Neural progenitor cell (in vitro differentiated cells): ENCODE measurements around the gene PER2. TPM values are rescaled to one million over a fixed set of nuclear protein-coding genes. Genes with fewer than 3 reads are reported as not detected.

ENCODE experiments used
- DNase-seq: peaks from one replicate; pipeline ENCODE4 v3.0.0-alpha.2; 2016; ENCODE audit warnings: low spot score
- H2AFZ ChIP-seq: fragments of 200-600 bp; sonication (generic); replicated peaks from 2 replicates; pipeline ENCODE4 v1.6.1; 2016; ENCODE audit warnings: antibody characterized with exemption
- H3F3A ChIP-seq: fragments of 200-600 bp; sonication (generic); 2 replicates; pipeline ENCODE4 v1.6.1; 2016; ENCODE audit warnings: antibody characterized with exemption, low read depth
- H3K27ac ChIP-seq: fragments of 200-600 bp; sonication (generic); 2 replicates; pipeline ENCODE4 v1.5.1; 2016; ENCODE audit warnings: mild to moderate bottlenecking
- H3K27me3 ChIP-seq: fragments of 200-600 bp; sonication (generic); 2 replicates; pipeline ENCODE4 v1.6.1; 2016; ENCODE audit warnings: mild to moderate bottlenecking, moderate library complexity
- H3K36me3 ChIP-seq: fragments of 200-600 bp; sonication (generic); 2 replicates; pipeline ENCODE4 v1.5.1; 2016
- H3K4me1 ChIP-seq: fragments of 200-600 bp; sonication (generic); 2 replicates; pipeline ENCODE4 v1.6.1; 2016; ENCODE audit warnings: mixed run types
- H3K4me2 ChIP-seq: fragments of 200-600 bp; sonication (generic); 2 replicates; pipeline ENCODE4 v1.6.1; 2016
- H3K4me3 ChIP-seq: fragments of 200-600 bp; sonication (generic); 2 replicates; pipeline ENCODE4 v1.5.1; 2016
- H3K79me2 ChIP-seq: fragments of 200-600 bp; sonication (generic); 2 replicates; pipeline ENCODE4 v1.6.1; 2016; ENCODE audit warnings: low read depth
- H3K9ac ChIP-seq: fragments of 200-600 bp; sonication (generic); 2 replicates; pipeline ENCODE4 v1.6.1; 2016
- H3K9me3 ChIP-seq: fragments of 200-600 bp; sonication (generic); 2 replicates; pipeline ENCODE4 v1.5.1; 2016; ENCODE audit warnings: low read depth
- H4K20me1 ChIP-seq: fragments of 200-600 bp; sonication (generic); 2 replicates; pipeline ENCODE4 v1.6.1; 2016; ENCODE audit warnings: low read depth
- H3K27ac Mint-ChIP-seq: 3 replicates; pipeline ENCODE4 v1.8.0; 2021; ENCODE audit warnings: mixed read lengths
- H3K27me3 Mint-ChIP-seq: 2 replicates; pipeline ENCODE4 v1.8.0; 2022; ENCODE audit warnings: low read depth, mild to moderate bottlenecking, inconsistent platforms, moderate library complexity, mixed read lengths; ENCODE audit not compliant: insufficient read depth
- H3K36me3 Mint-ChIP-seq: 3 replicates; pipeline ENCODE4 v1.8.0; 2021; ENCODE audit warnings: mixed read lengths
- H3K4me1 Mint-ChIP-seq: 3 replicates; pipeline ENCODE4 v1.8.0; 2021; ENCODE audit warnings: mixed read lengths
- H3K4me3 Mint-ChIP-seq: 3 replicates; pipeline ENCODE4 v1.8.0; 2021; ENCODE audit warnings: mild to moderate bottlenecking, moderate library complexity, mixed read lengths
- H3K9me3 Mint-ChIP-seq: 3 replicates; pipeline ENCODE4 v1.8.0; 2020; ENCODE audit warnings: mixed read lengths
- CTCF ChIP-seq: fragments of 200-600 bp; sonication (generic); IDR thresholded peaks from 2 replicates; pipeline ENCODE4 v1.5.1; 2017; ENCODE audit warnings: antibody characterized with exemption, mild to moderate bottlenecking
- EZH2 ChIP-seq: fragments of 200-600 bp; sonication (generic); IDR thresholded peaks from 2 replicates; pipeline ENCODE4 v1.6.1; 2017; ENCODE audit warnings: antibody characterized with exemption, mild to moderate bottlenecking, moderate library complexity
- EZH2phosphoT487 ChIP-seq: fragments of 200-600 bp; sonication (generic); IDR thresholded peaks from 2 replicates; pipeline ENCODE4 v1.6.1; 2017; ENCODE audit warnings: antibody characterized with exemption
- total RNA-seq: library from RNA; depleted of rRNA; stranded (reverse); fragments of >200 nt; gene quantifications from 2 replicates; pipeline ENCODE4 v1.2.3, GENCODE V29; 2015; ENCODE audit warnings: low replicate concordance

PER2 gene
- total RNA-seq, 1 donor from 2014 or later, result 1.4 TPM

- Mint-ChIP-seq H3K9me3 (no peaks in the 10 kb centered on the region), H3K4me1 (no peaks in the 10 kb centered on the region), H3K27ac (no peak overlapping the region), H3K27me3 (peaks cover 2% of the 10 kb centered on the region), H3K4me3 (no peak overlapping the region), H3K36me3 (peaks cover 16% of the 10 kb centered on the region)
- H3K9ac ChIP-seq, result no peak overlapping the region
- H3K4me2 ChIP-seq, result no peak overlapping the region
- H3K4me1 ChIP-seq, result no peaks in the 10 kb centered on the region
- H4K20me1 ChIP-seq, result no peaks in the 10 kb centered on the region
- H3K9me3 ChIP-seq, result no peaks in the 10 kb centered on the region
- H2AFZ ChIP-seq, result no peak overlapping the region
- H3K36me3 ChIP-seq, result no peaks in the 10 kb centered on the region
- H3K79me2 ChIP-seq, result no peaks in the 10 kb centered on the region
- no peak for TF ChIP-seq EZH2phosphoT487
- no peak for TF ChIP-seq EZH2
- TF ChIP-seq CTCF, result no peak
- no peaks in the 10 kb centered on the region for H3K27me3 ChIP-seq
- H3F3A ChIP-seq, result no peaks in the 10 kb centered on the region
- H3K27ac ChIP-seq, result no peak overlapping the region
- DNase-seq, result no peak
- H3K4me3 ChIP-seq, result no peak overlapping the region
These were observed 18.7 kb downstream of the PER2 start for GRCh38 chr2:238269741-238270140.

GRCh38 chr2:238267884-238268680 lies 20.3 kb downstream of the PER2 start:
- no peaks in the 10 kb centered on the region for H3K27me3 ChIP-seq
- H3K4me3 Mint-ChIP-seq, result no peak overlapping the region
- no peaks in the 10 kb centered on the region for H3K9me3 Mint-ChIP-seq
- H3K9ac ChIP-seq, result no peak overlapping the region
- H3K27ac ChIP-seq, result no peak overlapping the region
- H3K9me3 ChIP-seq, result no peaks in the 10 kb centered on the region
- H3F3A ChIP-seq, result peaks cover 3% of the 10 kb centered on the region
- H2AFZ ChIP-seq, result no peak overlapping the region
- H3K27me3 Mint-ChIP-seq, result peaks cover 2% of the 10 kb centered on the region
- no peak for DNase-seq
- no peak overlapping the region for H3K4me2 ChIP-seq
- H3K27ac Mint-ChIP-seq, result no peak overlapping the region
- TF ChIP-seq EZH2phosphoT487 (no peak), EZH2 (no peak), CTCF (no peak)
- H3K36me3 Mint-ChIP-seq, result peaks cover 12% of the 10 kb centered on the region
- no peaks in the 10 kb centered on the region for H3K36me3 ChIP-seq
- H3K4me1 Mint-ChIP-seq, result peaks cover 6% of the 10 kb centered on the region
- H3K4me1 ChIP-seq, result no peaks in the 10 kb centered on the region
- no peak overlapping the region for H3K4me3 ChIP-seq
- no peaks in the 10 kb centered on the region for H3K79me2 ChIP-seq
- H4K20me1 ChIP-seq, result no peaks in the 10 kb centered on the region

GRCh38 chr2:238267341-238267710 lies 21.1 kb downstream of the PER2 start:
- Histone ChIP-seq H3K9ac (no peak overlapping the region), H2AFZ (no peak overlapping the region), H3K4me1 (no peaks in the 10 kb centered on the region), H3F3A (peaks cover 4% of the 10 kb centered on the region), H3K4me3 (no peak overlapping the region), H3K9me3 (no peaks in the 10 kb centered on the region), H3K79me2 (no peaks in the 10 kb centered on the region), H3K27ac (no peak overlapping the region), H4K20me1 (no peaks in the 10 kb centered on the region), H3K36me3 (no peaks in the 10 kb centered on the region), H3K4me2 (no peak overlapping the region), H3K27me3 (no peaks in the 10 kb centered on the region)
- H3K4me1 Mint-ChIP-seq, result peaks cover 9% of the 10 kb centered on the region
- TF ChIP-seq CTCF (no peak), EZH2phosphoT487 (no peak), EZH2 (no peak)
- H3K27me3 Mint-ChIP-seq, result peaks cover 2% of the 10 kb centered on the region
- no peak overlapping the region for H3K4me3 Mint-ChIP-seq
- peaks cover 8% of the 10 kb centered on the region for H3K36me3 Mint-ChIP-seq
- H3K9me3 Mint-ChIP-seq, result no peaks in the 10 kb centered on the region
- no peak overlapping the region for H3K27ac Mint-ChIP-seq
- no peak for DNase-seq
